Neuronal stem cell (in vitro differentiated cells): ENCODE measurements around the gene STK33. TPM values are rescaled to one million over a fixed set of nuclear protein-coding genes. Genes with fewer than 3 reads are reported as not detected.

Experiments
- DNase-seq: peaks from one replicate; pipeline ENCODE4 v3.0.0-alpha.2; 2013; ENCODE audit warnings: low spot score
- H2AFZ ChIP-seq: one replicate; pipeline ENCODE4 v1.6.1; 2013; ENCODE audit warnings: mild to moderate bottlenecking, low read length, inconsistent platforms
- H2AK5ac ChIP-seq: 2 replicates; pipeline ENCODE4 v1.6.1; 2013; ENCODE audit warnings: low read depth, mild to moderate bottlenecking, inconsistent platforms, low read length, moderate library complexity, mixed read lengths
- H2BK120ac ChIP-seq: 2 replicates; pipeline ENCODE4 v1.6.1; 2013; ENCODE audit warnings: low read depth, mild to moderate bottlenecking, inconsistent platforms, low read length, moderate library complexity, mixed read lengths
- H2BK12ac ChIP-seq: one replicate; pipeline ENCODE4 v1.6.1; 2013; ENCODE audit warnings: low read length, inconsistent platforms
- H2BK15ac ChIP-seq: 2 replicates; pipeline ENCODE4 v1.6.1; 2013; ENCODE audit warnings: mild to moderate bottlenecking, low read length, inconsistent platforms, mixed read lengths
- H2BK5ac ChIP-seq: one replicate; pipeline ENCODE4 v1.6.1; 2013; ENCODE audit warnings: inconsistent platforms, mild to moderate bottlenecking, low read length, moderate library complexity
- H3K14ac ChIP-seq: one replicate; pipeline ENCODE4 v1.6.1; 2013; ENCODE audit warnings: low read length, inconsistent platforms
- H3K18ac ChIP-seq: 2 replicates; pipeline ENCODE4 v1.6.1; 2013; ENCODE audit warnings: low read length, inconsistent platforms
- H3K23ac ChIP-seq: 2 replicates; pipeline ENCODE4 v1.6.1; 2013; ENCODE audit warnings: low read depth, mild to moderate bottlenecking, mixed read lengths, low read length, inconsistent platforms; ENCODE audit not compliant: poor library complexity
- H3K27ac ChIP-seq: replicated peaks from 3 replicates; pipeline ENCODE4 v1.5.1; 2013; ENCODE audit warnings: low read length, inconsistent platforms
- H3K27me3 ChIP-seq, 3 experiments: 2 replicates each; pipeline ENCODE4 v1.6.1; 2013; ENCODE audit warnings: low read length in 3 of 3, mild to moderate bottlenecking in 2 of 3, inconsistent platforms in 1 of 3, low read depth in 1 of 3, mixed read lengths in 1 of 3, moderate library complexity in 1 of 3; ENCODE audit not compliant: control insufficient read depth in 3 of 3, insufficient read depth in 3 of 3
- H3K36me3 ChIP-seq, 2 donors: replicated peaks in 1 of 2; 2 replicates each; pipeline ENCODE4 v1.6.1; 2013; ENCODE audit warnings: low read length in 2 of 2; ENCODE audit not compliant: control insufficient read depth in 2 of 2, insufficient read depth in 2 of 2
- H3K4ac ChIP-seq: 2 replicates; pipeline ENCODE4 v1.6.1; 2013; ENCODE audit warnings: inconsistent platforms, mild to moderate bottlenecking, low read length, moderate library complexity
- H3K4me1 ChIP-seq, 2 donors: 1 replicate in 1 of 2; 2 replicates in 1 of 2; pipeline ENCODE4 v1.6.1; 2013; ENCODE audit warnings: low read length in 2 of 2, low read depth in 1 of 2; ENCODE audit not compliant: control insufficient read depth in 2 of 2, insufficient read depth in 1 of 2
- H3K4me2 ChIP-seq: one replicate; pipeline ENCODE4 v1.6.1; 2013; ENCODE audit warnings: mild to moderate bottlenecking, low read length, inconsistent platforms; ENCODE audit not compliant: insufficient read depth, poor library complexity, severe bottlenecking
- H3K4me3 ChIP-seq, 2 donors: 2 replicates each; pipeline ENCODE4 v1.5.1; 2013; ENCODE audit warnings: low read length in 2 of 2, mild to moderate bottlenecking in 2 of 2, inconsistent platforms in 1 of 2, moderate library complexity in 1 of 2
- H3K79me1 ChIP-seq: one replicate; pipeline ENCODE4 v1.6.1; 2013; ENCODE audit warnings: low read depth, mild to moderate bottlenecking, inconsistent platforms, low read length, moderate library complexity
- H3K9ac ChIP-seq: one replicate; pipeline ENCODE4 v1.6.1; 2013; ENCODE audit warnings: mild to moderate bottlenecking, low read depth, low read length, inconsistent platforms; ENCODE audit not compliant: poor library complexity
- H3K9me3 ChIP-seq, 2 donors: replicated peaks in 1 of 2; 2 replicates each; pipeline versions ENCODE3 to v1.6.1; 2013; ENCODE audit warnings: low read length in 2 of 2, mild to moderate bottlenecking in 2 of 2, inconsistent platforms in 1 of 2, low read depth in 1 of 2, mixed read lengths in 1 of 2, moderate library complexity in 1 of 2; ENCODE audit not compliant: control insufficient read depth in 2 of 2, insufficient read depth in 1 of 2
- H4K8ac ChIP-seq: one replicate; pipeline ENCODE4 v1.6.1; 2013; ENCODE audit warnings: low read depth, mild to moderate bottlenecking, inconsistent platforms, low read length, moderate library complexity
- H4K91ac ChIP-seq: one replicate; pipeline ENCODE4 v1.6.1; 2013; ENCODE audit warnings: low read length, low read depth, mild to moderate bottlenecking, inconsistent platforms; ENCODE audit not compliant: poor library complexity
- WGBS, 2 donors: extraction: QIAGEN DNeasy Blood & Tissue Kit; methylation state at CpG; one replicate each; pipeline ENCODE4 v1.1.7; 2013; ENCODE audit warnings: missing lambda C conversion rate in 2 of 2, mixed read lengths in 1 of 2; ENCODE audit not compliant: insufficient read length in 2 of 2, insufficient replicate concordance in 1 of 2; ENCODE audit errors: extremely low coverage in 2 of 2; 5-methylcytosine and 5-hydroxymethylcytosine counted together
- small RNA-seq: library from polyadenylated mRNA; stranded (forward); fragments of <200 nt; extraction: miRNeasy Mini kit (QIAGEN cat#:217004); gene quantifications from one replicate; pipeline ENCODE3, GENCODE V24; 2013; ENCODE audit not compliant: insufficient read depth

STK33 gene

GRCh38 chr11:8342821-8343681 is 251.0 kb downstream of the STK33 start:
- Histone ChIP-seq H4K8ac (no peak overlapping the region), H3K27ac (no peak overlapping the region), H2BK15ac (peak overlapping the region; percentile 33), H3K4me2 (no peak overlapping the region), H4K91ac (no peak overlapping the region), H2BK12ac (peak overlapping the region; percentile 5), H3K9me3 (no peaks in the 10 kb centered on the region), H3K9ac (peak overlapping the region; percentile 75), H3K23ac (peak overlapping the region; percentile 11), H3K4me3 (no peak overlapping the region), H2AK5ac (peak overlapping the region; percentile 1), H2AFZ (no peak overlapping the region), H3K18ac (peak overlapping the region; percentile 64), H2BK120ac (no peak overlapping the region), H3K79me1 (no peaks in the 10 kb centered on the region), H3K14ac (no peak overlapping the region), H3K27me3 (no peaks in the 10 kb centered on the region), H3K4ac (no peak overlapping the region), H3K36me3 (no peaks in the 10 kb centered on the region), H3K4me1 (peaks cover 0 to 6% of the 10 kb centered on the region in 2 donors), H2BK5ac (no peak overlapping the region)
- WGBS, 2 donors, result no CpG with 5 or more reads among the region's 18 CpGs
- DNase-seq, result no peak

DNA sequence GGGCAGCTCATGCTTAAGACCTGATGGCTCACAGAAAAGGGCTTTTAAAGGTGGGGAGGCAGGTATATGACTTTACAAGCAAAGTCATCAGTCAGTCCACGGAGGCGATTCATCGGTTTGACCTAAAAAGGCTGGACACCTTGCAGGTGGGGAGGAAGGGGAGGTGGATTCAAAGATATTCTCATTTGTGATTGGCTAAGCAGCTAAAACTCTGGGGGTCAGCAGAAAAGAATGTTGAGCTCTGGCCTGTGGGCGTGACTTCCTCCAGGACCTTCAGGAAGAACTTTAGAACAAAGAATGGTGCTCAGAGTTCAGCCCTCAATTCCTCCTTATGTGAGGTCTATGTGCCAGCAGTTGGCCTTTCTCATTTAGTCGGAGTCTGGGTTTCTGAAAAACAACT is 252.0 kb downstream of the STK33 start:
- Histone ChIP-seq H4K8ac (no peak overlapping the region), H3K23ac (no peak overlapping the region), H3K9ac (no peak overlapping the region), H3K4me3 (no peak overlapping the region), H2BK15ac (no peak overlapping the region), H2AFZ (peak overlapping the region; percentile 20), H3K9me3 (no peaks in the 10 kb centered on the region), H3K18ac (no peak overlapping the region), H3K14ac (no peak overlapping the region), H3K27ac (no peak overlapping the region), H3K4me1 (peaks cover 4 to 8% of the 10 kb centered on the region in 2 donors), H2BK120ac (no peak overlapping the region), H2AK5ac (no peak overlapping the region), H2BK5ac (no peak overlapping the region), H3K4me2 (no peak overlapping the region), H3K79me1 (no peaks in the 10 kb centered on the region), H3K27me3 (no peaks in the 10 kb centered on the region), H4K91ac (no peak overlapping the region), H3K36me3 (no peaks in the 10 kb centered on the region), H3K4ac (no peak overlapping the region), H2BK12ac (no peak overlapping the region)
- no peak for DNase-seq
- WGBS, 2 donors, result no CpG with 5 or more reads among the region's 5 CpGs

Small RNA genes within 50 kb of the gene (small RNA-seq; reads per million reads assigned to genes)
- not detected for gene RF00601
